ENCODE results near the gene OVOL3. TPM values are rescaled to one million over a fixed set of nuclear protein-coding genes. Genes with fewer than 3 reads are reported as not detected.
A peak's percentile ranks its signal among the peaks of the same experiment; 100 is the strongest.

The OVOL3 gene
- total RNA-seq, 2 donors from 2014 or later: not detected

GRCh38 chr19:36093687-36094086, 17.3 kb upstream of the OVOL3 start:
- intact Hi-C loops (cut with DNase I): no loop called here
- ATAC-seq (peak; percentile 76 to 77), DNase-seq (no peak)

- ATAC-seq (no peak), DNase-seq (no peak)
- intact Hi-C loops (cut with DNase I): no loop called here
These were observed 13.9 kb upstream of the OVOL3 start for GRCh38 chr19:36097036-36097435.

- DNase-seq: no peak
- intact Hi-C loops (cut with DNase I): no loop called here
- peak; percentile 5 to 20 for ATAC-seq
These were observed 11.7 kb upstream of the OVOL3 start for GRCh38 chr19:36099166-36099785.

GRCh38 chr19:36100476-36100875, 10.5 kb upstream of the OVOL3 start:
- intact Hi-C loops (cut with DNase I): no loop called here
- ATAC-seq (peak; percentile 87 to 88), DNase-seq (peak; percentile 52)

- DNase-seq (no peak), ATAC-seq (no peak)
- intact Hi-C loops (cut with DNase I): no loop called here
These were observed 9.2 kb upstream of the OVOL3 start for GRCh38 chr19:36101550-36102327.

- ATAC-seq (no peak), DNase-seq (no peak)
- intact Hi-C loops (cut with DNase I): no loop called here
These were observed 7.8 kb upstream of the OVOL3 start for GRCh38 chr19:36103040-36103626.

- ATAC-seq (no peak), DNase-seq (no peak)
- intact Hi-C loops (cut with DNase I): no loop called here
These were observed 6.9 kb upstream of the OVOL3 start for GRCh38 chr19:36103842-36104552.

GRCh38 chr19:36106441-36106840, 4.5 kb upstream of the OVOL3 start:
- intact Hi-C loops (cut with DNase I): no loop called here
- no peak for ATAC-seq
- DNase-seq: no peak

GRCh38 chr19:36106991-36107390, 4.0 kb upstream of the OVOL3 start:
- intact Hi-C loops (cut with DNase I): no loop called here
- no peak for DNase-seq
- ATAC-seq: no peak

- no peak for DNase-seq
- ATAC-seq: no peak
- intact Hi-C loops (cut with DNase I): no loop called here
These were observed 2.3 kb upstream of the OVOL3 start for GRCh38 chr19:36108684-36109083.

- ATAC-seq: no peak
- no peak for DNase-seq
- intact Hi-C loops (cut with DNase I): loop anchor here (10.0 kb wide), 2 partner anchors 46 to 56 kb away; partner anchors contain the start of genes THAP8 (in 1 of the 2) and WDR62 (in 1 of the 2)
These were observed 227 bp downstream of the OVOL3 start for GRCh38 chr19:36111200-36111539.

- intact Hi-C loops (cut with DNase I): loop anchor here (10.0 kb wide), 2 partner anchors 48 to 58 kb away; partner anchors contain the start of genes THAP8 (in 1 of the 2) and WDR62 (in 1 of the 2)
- DNase-seq: no peak
- ATAC-seq: no peak
These were observed 1.7 kb downstream of the OVOL3 start for GRCh38 chr19:36112678-36113077.

- intact Hi-C loops (cut with DNase I): loop anchor here (10.0 kb wide), 2 partner anchors 49 to 59 kb away; partner anchors contain the start of genes THAP8 (in 1 of the 2) and WDR62 (in 1 of the 2)
- ATAC-seq (no peak), DNase-seq (no peak)
These were observed 2.5 kb downstream of the OVOL3 start for GRCh38 chr19:36113425-36113824.

- ATAC-seq (peak in 1 of 2 donors; percentile 1), DNase-seq (no peak)
- intact Hi-C loops (cut with DNase I): loop anchor here (10.0 kb wide), 2 partner anchors 49 to 59 kb away; partner anchors contain the start of genes THAP8 (in 1 of the 2) and WDR62 (in 1 of the 2)
These were observed 3.2 kb downstream of the OVOL3 start for GRCh38 chr19:36113894-36114720.

GRCh38 chr19:36114721-36115452, 3.9 kb downstream of the OVOL3 start, which contains the start of gene POLR2I:
Gene POLR2I (minus strand): TSS chr19:36114875. CDS start chr19:36114856, 19 bp downstream.
- peak; percentile 95 to 97 for ATAC-seq
- DNase-seq: peak; percentile 99
- intact Hi-C loops (cut with DNase I): loop anchor here (10.0 kb wide), 2 partner anchors 50 to 60 kb away; partner anchors contain the start of genes THAP8 (in 1 of the 2) and WDR62 (in 1 of the 2)

GRCh38 chr19:36115453-36116343, 4.8 kb downstream of the OVOL3 start, which contains the start of gene TBCB:
Gene TBCB (plus strand): TSS chr19:36115468. CDS start chr19:36115561, 93 bp downstream.
- intact Hi-C loops (cut with DNase I): loop anchor here (10.0 kb wide), 2 partner anchors 51 to 61 kb away; partner anchors contain the start of genes THAP8 (in 1 of the 2) and WDR62 (in 1 of the 2)
- ATAC-seq: peak; percentile 56 to 75
- DNase-seq: peak; percentile 86
